GM19455 (cell line): ENCODE measurements around the gene CARNS1.
"Not testable (repeated sequence)": the region's sequence is repeated elsewhere in the genome, so short reads cannot be mapped to it uniquely, and the experiment has no call there.

Experiments
- ATAC-seq: cut with Tn5 transposase; IDR thresholded peaks from one replicate; pipeline ENCODE4 v1.9.1; 2021; ENCODE audit not compliant: unreplicated experiment

Gene CARNS1

DNA sequence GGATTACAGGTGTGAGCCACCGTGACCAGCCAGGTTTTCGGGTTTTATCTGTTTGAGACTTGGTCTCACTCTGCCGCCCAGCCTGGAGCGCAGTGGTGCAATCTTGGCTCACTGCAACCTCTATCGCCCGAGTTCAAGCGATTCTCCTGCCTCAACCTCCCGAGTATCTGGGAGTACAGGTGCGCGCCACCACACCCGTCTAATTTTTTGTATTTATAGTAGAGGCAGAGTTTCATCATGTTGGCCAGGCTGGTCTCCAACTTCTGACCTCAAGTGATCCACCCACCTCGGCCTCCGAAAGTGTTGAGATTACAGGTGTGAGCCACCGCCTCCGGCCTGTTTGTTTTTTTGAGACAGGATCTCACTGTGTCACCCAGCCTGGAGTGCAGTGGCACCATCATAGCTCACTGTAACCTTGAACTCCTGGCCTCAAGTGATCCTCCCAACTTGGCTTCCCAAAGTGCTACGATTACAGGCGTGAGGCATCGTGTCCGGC lies 11.9 kb downstream of the CARNS1 start:
- ATAC-seq: not testable (repeated sequence)

DNA sequence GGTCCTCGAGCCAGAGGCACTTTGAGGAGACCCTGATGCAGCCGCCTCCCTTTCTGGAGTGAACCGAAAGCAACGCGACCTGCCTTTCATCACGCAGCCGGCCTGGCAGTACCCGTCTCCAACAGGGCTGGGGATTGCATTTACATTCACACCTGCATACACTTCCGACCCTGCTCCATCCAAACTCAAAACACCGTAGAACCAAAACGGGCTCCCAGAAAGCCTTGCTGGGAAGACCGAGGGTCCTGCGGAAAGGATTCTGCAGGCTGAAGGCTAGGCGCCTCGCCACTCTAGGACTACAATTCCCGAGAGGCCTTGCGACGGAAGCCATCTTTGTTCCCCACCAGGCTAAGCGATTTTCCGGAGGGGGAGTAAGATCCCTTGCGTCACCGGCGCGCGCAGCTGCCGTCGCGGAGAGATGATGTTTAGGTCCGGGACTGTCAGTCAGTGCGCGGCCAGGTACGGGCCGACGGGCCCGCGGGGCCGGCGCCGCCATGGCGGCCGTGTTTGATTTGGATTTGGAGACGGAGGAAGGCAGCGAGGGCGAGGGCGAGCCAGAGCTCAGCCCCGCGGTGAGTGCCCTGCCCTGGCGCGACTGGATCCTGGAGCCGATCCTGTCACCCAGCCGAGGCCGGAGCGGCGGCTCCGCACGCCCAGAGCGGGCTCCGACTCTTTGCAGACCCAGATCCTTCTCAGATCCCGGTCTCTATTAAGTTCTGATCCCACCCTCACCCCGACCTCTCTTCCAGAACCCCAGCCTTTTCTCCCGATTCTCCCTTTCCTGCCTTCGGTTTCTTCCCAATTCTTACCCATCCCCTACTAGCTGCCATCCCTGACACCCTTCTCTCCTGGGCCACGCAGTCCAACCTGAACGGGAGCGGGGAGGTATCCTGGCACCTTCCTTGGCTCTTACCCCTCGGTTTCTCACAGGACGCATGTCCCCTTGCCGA lies 12.8 kb downstream of the CARNS1 start, which contains the start of gene RPS6KB2:
TSS of gene RPS6KB2 (plus strand) at position 443 of the 950 bp plus-strand sequence. CDS start at position 495, 52 bp downstream.
- peak; percentile 73 for ATAC-seq

DNA sequence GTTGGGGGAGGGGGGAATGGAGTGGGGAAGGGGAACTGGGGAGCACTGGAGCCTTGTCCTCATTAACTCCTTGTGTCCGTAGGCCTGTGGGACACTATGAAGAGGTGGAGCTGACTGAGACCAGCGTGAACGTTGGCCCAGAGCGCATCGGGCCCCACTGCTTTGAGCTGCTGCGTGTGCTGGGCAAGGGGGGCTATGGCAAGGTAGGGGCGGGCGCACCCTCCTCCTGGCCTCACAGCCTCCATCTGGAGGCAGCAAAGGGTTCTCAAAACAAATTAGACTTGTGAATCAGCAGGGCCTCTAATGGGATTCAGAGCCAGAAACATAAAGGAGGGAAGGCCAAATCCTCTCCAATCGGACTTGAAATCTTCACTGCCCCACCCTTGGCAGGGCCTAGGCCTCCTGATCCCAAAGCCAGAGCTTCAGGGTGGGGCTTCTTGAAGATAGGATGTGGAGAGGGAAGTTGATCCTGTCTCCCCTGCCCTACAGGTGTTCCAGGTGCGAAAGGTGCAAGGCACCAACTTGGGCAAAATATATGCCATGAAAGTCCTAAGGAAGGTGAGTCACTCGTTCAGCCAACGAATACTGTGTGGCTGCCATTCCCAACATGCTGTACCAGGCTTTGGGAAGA lies 13.7 kb downstream of the CARNS1 start:
- no peak for ATAC-seq

DNA sequence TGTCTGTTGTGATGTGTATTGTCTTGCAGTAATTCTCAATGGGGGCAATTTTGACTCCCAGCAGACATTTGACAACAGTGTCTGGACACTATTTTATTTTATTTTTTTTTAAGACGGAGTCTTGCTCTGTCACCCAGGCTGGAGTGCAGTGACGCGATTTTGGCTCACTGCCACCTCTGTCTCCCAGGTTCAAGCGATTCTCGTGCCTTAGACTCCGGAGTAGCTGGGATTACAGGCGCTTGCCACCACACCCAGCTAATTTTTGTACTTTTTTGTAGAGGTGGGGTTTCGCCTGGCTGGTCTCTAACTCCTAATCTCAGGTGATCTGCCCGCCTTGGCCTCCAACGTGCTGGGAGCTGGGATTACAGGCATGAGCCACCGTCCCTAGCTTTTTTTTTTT lies 14.2 kb downstream of the CARNS1 start:
- ATAC-seq: no peak

DNA sequence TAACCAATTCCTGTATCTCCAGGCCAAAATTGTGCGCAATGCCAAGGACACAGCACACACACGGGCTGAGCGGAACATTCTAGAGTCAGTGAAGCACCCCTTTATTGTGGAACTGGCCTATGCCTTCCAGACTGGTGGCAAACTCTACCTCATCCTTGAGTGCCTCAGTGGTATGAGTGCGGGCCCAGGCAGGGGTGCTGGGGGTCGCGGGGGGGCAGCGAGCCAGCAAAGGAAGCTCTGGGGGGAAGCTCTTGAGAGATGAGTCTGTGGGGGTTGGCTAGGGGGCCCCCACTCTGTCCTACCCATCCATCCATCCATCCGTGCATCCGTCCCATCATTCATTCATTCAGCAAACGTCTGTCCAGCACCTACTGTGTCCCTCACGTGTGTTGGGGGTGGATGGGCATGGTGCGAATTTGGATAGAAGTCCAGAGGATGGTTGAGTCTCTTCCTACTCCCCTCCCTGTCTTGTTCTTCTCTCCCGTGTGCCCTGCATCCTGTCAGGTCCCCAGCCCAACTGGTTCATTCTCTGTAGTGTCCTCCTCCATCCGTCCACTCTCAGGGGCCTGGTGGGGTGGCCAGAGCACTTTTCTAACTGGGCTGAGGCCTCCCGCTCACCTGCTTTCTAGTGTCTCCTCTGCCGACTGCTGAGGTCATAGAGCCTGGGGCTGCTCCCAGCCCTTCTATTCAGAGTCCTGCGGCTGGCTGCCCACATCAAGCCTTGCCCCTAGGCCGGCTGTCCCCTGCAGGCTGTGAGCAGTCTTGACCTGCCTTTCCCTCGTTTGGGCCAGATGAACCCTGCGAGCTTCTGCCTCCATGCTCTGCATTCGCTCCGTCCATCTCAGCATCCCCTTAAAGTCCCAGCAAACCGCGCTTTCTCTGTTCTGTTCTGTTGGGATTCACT lies 16.1 kb downstream of the CARNS1 start:
- ATAC-seq: no peak

DNA sequence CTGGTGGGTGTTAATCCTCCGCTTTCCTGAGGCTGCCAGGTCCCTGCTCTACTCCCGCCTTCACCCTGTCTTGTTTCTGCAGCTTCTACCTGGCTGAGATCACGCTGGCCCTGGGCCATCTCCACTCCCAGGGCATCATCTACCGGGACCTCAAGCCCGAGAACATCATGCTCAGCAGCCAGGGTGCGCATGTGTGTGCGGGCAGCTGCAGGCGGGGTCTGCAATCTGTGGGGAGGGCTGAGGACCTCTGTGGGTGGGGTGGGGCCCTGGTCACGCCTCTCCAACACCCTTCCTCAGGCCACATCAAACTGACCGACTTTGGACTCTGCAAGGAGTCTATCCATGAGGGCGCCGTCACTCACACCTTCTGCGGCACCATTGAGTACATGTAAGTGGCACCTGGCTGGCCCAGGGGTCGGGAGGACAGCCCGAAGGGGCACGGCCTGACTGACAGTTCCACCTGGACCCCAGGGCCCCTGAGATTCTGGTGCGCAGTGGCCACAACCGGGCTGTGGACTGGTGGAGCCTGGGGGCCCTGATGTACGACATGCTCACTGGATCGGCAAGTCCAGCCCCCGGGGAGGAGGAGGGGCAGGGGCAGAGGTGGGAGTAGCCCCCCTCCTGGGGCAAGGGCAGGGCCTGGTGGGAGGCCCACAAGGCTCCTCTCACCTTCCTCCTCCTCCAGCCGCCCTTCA lies 17.3 kb downstream of the CARNS1 start:
- no peak for ATAC-seq

DNA sequence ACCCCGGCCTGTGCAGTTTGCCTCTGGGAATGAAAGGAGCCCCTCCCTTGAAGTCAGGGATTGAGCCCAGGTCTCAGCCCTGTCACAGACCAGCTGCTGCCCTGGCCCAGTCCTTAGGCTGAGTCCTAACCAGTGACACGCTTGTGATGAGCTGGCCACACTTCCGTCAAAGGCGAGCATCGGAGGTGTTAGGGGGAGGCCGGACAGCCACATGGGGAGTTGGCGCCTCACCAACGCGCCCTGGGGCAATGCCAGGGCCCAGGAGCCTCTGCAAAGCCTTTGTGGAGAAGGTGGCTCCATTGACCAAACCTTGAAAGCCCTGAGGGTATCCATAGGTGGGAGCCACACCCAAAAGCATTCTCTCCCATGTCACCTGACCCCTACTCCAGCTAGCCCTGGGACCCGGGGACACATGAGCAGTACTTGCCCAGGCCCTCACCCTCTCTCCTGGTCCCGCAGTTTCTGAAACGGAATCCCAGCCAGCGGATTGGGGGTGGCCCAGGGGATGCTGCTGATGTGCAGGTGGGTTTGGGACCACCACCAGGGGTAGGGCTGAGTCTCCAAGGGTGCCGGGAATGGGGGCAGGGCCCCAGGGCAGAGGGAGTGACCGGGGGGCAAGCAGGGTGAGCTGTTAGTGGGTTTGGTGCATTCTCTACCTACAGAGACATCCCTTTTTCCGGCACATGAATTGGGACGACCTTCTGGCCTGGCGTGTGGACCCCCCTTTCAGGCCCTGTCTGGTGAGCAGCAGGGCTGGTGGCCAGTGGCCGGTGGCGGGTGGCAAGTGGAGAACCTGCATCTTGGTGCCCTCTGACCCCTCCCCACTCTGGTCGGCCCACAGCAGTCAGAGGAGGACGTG lies 18.3 kb downstream of the CARNS1 start:
- no peak for ATAC-seq

DNA sequence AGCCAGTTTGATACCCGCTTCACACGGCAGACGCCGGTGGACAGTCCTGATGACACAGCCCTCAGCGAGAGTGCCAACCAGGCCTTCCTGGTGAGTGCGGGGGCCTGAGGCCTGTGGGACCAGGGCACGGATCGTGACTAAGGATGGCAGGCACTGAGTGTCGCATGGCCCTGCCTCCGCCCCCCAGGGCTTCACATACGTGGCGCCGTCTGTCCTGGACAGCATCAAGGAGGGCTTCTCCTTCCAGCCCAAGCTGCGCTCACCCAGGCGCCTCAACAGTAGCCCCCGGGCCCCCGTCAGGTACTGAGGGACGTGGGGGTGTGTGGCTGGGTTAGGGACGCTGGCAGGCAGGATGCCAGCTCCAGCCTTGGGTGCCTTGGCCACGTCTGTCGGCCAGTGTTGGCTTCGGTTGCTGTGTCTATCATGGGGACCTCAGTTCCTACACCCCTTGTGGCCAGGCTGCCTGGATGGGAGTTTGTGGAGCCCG lies 19.0 kb downstream of the CARNS1 start:
- ATAC-seq: no peak

DNA sequence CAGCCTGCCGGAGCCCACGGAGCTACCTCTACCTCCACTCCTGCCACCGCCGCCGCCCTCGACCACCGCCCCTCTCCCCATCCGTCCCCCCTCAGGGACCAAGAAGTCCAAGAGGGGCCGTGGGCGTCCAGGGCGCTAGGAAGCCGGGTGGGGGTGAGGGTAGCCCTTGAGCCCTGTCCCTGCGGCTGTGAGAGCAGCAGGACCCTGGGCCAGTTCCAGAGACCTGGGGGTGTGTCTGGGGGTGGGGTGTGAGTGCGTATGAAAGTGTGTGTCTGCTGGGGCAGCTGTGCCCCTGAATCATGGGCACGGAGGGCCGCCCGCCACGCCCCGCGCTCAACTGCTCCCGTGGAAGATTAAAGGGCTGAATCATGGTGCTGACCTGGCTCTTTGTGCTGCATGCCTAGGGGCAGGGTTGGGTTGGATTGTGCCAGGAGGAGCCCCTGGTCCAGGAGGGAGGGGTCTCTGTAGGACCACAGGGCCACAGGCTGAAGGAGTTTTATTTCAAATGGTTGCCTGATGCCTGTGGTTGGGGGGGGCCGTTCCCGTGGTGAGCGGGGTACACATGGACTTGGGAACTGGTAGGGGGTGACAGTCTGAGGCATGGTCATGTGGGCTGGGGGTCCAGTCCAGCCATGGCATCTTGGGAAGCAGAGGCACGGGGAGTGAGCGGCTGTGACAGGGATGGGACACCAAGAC lies 19.7 kb downstream of the CARNS1 start:
- ATAC-seq: no peak

DNA sequence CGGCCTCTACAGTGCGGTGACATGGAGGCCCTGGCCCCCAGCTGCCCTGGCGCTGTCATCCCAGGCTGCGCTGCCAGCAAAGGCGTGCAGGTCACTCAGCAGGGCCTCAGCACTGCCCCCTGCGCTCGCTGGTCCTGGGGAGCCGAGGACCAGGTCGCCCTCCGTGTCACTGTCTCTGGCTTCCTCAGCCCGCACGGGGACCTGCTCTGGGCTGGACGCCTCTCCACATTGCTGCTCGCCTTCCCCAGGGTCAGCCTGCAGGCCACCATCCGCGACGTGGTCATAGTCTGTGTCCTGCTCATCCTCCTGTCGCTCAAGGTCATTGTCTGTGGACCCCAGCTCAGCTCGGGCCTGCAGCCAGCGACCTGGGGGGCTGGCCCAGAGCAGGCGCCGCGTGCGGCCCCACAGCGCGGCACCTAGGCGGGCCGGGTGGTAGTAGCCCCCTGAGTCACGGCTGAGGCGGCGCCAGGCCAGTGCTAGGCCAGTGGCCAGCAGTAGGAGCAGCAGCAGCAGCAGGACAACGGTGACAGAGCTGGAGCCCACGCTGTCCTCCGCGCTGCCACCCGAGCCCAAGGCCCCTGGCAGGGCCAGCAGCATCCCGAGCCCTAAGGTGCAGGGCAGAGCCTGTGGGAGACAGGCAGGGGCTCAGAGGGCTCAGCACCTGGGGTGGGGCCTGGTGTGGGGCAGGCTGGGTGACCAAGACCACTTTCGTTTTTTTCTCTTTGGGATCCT lies 20.4 kb downstream of the CARNS1 start:
- no peak for ATAC-seq

DNA sequence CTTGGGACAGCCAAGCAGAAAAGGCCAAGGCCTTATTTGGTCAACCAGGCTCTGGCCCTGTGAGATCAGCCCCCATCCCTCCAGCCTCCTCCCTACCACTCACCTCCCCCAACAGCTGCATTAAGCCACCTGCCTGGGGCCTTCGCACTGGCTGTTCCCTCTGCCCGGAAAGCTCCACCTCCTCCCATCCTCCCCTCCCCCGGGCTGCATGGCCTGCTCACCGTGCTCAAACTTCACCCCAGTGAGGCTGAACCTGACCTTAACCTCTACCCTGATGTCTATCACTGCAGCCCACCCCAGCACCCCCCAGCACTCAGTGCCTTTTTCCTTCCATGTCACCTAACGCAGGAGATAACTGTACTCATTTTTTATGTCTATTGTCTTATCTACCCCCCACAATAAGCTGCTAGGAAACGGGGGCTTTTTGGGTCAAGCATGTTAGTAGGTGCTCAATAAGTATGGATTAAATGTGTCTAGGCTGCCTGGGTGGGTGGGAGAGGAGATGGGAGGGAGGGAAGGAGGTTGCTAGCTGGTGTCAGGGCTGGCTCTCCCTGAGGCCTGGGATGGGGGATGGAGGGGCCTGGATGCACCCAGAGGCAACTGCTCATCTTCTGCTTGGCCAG lies 21.1 kb downstream of the CARNS1 start:
- ATAC-seq: no peak

DNA sequence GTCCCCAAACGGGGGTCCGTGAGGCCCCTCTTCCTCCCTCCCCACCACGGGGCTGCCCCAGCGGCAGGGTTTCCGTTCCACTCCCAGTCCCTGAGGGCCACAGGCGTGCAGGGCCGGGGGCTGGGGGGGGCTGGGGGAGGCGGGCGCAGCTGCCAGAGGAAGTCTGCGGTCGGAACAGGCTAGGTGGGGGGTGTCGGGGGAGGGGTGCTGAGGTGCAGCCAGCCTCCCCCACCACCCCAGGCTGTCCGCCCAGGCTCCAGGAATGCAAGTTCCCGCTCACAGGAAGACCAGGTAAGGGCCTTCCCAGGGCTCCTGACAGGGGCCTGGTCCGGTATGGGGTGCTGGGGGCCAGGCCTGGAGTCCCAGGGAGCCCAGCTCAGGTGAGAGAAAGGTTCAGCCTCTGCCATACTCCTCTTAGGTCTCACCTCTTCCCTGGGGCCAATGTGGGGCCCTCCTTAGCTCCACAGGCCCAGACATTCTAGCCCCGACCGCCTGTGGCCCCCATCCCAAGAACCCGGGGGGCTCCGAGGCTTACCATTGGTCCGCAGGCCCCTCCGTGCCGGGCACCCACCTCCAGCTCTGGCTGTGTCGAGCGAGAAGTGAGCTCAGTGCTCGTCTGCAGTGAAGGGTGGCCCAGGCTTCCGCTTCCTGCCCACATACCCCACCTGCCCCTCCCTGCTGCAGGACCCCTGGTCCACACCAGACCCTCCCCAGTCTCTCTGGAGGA lies 21.8 kb downstream of the CARNS1 start, which contains the start of gene PTPRCAP:
TSS of gene PTPRCAP (minus strand) at position 601 of the 727 bp plus-strand sequence. CDS start at position 538, 63 bp downstream.
- ATAC-seq: no peak

DNA sequence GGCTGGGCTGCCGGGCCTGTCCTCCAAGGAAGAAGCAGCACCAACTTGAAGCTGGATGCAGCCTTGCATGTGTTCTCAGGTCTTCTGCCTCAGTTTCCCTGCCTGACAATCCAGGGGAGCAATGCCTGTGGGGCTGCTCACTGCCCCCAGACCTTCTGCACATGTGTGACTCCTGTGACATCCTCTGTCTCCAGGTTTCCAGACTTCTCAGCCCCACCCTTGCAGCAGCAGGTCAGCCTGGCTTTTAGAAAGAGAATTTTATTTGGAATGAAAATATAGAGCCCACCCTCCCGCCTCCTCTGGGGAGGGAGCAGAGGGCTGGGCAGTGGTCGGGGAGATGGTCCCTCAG lies 22.3 kb downstream of the CARNS1 start:
- ATAC-seq: no peak

DNA sequence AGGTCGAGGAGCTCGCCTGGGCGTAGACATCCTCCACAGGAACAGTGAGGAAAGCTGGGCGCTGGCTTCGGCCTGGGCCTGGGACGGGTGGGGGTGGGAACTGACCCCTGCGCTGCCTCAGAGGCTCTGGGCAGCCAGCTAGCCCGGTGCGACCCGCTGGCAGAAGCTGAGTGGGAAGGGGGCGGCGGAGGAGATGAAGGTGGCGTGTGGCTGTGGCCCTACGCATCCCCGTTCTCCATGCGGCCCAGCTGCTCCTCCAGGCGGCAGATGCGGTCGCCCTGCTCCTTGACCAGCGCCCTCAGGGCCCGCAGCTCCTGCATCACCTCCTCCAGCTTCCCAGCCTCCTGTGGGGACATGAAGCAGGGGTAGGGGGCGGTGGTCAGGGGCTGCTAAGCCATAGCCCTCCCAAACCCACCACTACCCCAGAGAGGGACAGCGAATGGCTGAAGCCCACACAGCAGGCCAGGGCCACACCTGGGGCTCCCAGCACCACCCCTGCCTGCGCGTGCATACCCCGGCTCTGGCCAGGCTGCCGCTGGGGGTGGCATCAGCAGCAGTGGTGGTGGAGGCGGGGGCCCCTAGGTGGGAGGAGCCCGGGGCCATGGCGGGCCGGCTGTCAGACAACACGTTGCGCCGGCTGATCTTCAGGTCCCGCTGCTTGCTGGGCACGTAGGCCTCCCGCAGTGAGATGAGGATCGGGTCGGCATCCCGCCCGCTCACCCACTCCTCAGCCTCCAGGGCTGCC lies 22.9 kb downstream of the CARNS1 start:
- ATAC-seq: no peak

DNA sequence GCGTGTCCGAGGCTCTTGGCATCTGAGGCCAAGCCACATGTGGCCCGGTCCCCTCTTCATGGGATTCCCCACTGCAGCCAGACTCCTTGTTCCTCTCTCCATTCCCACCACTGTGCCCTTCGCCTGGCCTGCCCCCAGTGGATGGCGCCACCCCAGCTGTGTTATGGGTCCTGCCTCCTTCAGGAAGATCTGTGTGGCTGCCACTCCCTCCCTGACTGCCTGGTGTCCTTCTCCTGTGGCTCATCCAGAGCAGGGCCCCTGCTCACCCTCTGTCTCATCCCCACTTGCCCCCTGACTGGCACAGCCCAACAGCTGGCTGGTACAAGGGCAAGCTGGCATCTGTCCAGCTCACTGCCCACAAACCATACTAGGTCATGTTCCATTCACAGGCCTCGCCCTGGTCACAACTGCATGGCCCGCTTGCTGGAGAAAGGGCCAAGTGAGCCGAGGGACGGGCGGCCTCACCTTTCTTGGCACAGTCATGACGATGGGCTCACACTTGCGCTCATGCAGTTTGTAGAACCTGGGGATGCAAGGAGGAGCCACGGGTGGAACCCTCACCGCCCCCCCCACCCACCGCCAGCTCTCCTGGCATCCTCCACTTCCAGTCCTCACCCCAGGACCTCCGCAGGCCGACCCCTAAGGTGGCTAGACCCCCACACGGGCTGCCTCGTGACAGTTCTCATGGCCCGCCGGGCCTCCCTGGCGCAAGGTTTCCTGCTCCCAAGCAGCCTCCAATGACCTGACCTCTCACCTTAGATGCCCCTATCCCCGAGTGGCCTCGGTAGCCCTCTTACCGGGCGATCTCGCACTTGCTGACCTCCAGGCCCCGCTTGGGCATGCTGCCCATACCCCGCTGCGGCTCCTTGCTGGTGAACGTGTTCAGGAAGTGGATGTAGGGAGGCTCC lies 24.1 kb downstream of the CARNS1 start:
- ATAC-seq: no peak
